NB4 (cell line): ENCODE measurements around the gene ARMC3.

Source experiments
- DNase-seq: peaks from one replicate; pipeline ENCODE4 v3.0.0; 2010; ENCODE audit warnings: low read depth
- H3K4me3 ChIP-seq: one replicate; pipeline ENCODE4 v1.5.1; 2011; ENCODE audit warnings: mild to moderate bottlenecking, low read depth, low read length, moderate library complexity
- MYC ChIP-seq: IDR thresholded peaks from 2 replicates; pipeline ENCODE4 v1.6.1; 2011; ENCODE audit warnings: low read depth, low read length
- POLR2A ChIP-seq: IDR thresholded peaks from 2 replicates; pipeline ENCODE4 v1.6.1; 2011; ENCODE audit warnings: mild to moderate bottlenecking; ENCODE audit not compliant: insufficient read length; ENCODE audit errors: extremely low read depth
- TF ChIP-seq, protein P1 (sequence below): IDR thresholded peaks from 2 replicates; pipeline ENCODE4 v1.6.1; 2011; ENCODE audit warnings: low read depth, low read length
- TF ChIP-seq, protein P2 (sequence below): IDR thresholded peaks from one replicate; pipeline ENCODE4 v1.5.1; 2012; ENCODE audit warnings: low read depth, low read length

The ARMC3 gene

DNA sequence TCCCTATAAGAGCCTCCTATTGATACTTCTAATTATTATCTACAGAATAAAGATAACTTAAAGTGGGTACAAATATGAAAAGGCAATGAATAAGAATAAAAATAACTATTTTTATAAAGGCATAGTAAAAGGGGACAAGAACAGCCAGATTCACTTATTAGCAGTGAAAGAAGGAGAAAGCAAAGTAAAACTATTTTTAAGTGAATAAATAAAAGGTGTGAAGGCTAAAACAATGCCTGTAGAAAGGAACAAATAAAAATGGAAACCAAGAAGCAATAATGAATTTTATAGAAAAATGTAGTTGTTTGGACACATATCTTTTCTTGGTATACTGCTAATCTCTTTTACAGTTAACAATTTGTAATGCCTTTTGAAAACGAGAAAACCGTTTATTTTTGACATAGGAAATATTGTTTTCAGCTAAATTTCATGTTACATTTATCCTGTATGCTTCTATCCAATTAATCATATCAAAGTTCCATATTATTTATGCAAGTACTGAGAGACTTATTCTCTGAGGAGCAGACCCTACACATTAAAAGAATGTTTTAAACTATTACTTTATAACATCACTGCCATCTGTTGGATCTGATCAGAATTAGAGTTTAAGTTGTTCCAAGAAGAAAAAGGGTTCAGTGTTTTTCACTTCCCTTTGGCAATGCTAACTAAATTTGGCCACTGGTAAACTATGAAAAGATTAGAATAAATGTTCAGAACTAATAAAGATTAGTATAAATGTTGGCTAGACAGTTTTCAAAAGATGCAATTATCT lies 59.1 kb downstream of the ARMC3 start:
- no peak for TF ChIP-seq POLR2A
- TF ChIP-seq, protein P1, sequence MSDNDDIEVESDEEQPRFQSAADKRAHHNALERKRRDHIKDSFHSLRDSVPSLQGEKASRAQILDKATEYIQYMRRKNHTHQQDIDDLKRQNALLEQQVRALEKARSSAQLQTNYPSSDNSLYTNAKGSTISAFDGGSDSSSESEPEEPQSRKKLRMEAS, result no peak
- TF ChIP-seq MYC, result no peak
- DNase-seq, result peak; percentile 47
- H3K4me3 ChIP-seq, result no peak overlapping the region

DNA sequence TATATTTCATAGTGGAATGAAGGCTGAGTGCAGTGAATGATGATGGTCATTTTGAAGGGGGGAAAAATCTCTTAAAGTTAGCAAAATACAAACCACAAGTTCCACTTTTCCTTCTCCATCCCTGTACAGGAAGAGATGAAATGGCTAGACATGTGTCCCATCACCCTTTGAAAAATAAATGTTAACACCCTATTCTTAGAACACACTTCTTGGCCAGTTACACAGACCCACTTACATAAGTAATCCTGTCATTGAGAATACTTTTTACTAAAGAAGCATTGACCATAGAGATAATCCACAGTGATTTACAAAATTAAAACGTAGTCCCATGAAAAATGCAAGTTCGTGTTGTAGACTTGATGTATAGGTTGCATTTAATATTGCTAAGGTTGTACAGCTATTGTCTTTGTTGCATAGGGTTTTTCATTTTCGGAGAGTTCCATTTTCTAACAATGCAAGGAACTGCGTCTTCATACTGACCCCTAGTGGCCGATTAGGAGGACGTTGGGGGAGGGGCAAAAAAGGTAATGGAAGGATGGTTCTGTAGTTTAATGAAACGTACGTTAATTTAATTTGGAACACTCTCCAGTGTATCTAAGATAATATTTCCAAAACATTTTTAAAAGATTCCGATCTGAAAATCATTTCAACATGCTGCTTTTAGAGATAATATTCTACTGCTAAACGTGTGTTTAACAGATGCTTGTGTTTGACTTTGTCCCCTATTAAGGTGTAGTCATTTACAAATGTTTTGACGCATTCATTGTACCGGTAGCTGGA lies 60.9 kb downstream of the ARMC3 start:
- DNase-seq, result peak; percentile 59
- no peak overlapping the region for H3K4me3 ChIP-seq
- no peak for TF ChIP-seq POLR2A
- TF ChIP-seq, protein P2, sequence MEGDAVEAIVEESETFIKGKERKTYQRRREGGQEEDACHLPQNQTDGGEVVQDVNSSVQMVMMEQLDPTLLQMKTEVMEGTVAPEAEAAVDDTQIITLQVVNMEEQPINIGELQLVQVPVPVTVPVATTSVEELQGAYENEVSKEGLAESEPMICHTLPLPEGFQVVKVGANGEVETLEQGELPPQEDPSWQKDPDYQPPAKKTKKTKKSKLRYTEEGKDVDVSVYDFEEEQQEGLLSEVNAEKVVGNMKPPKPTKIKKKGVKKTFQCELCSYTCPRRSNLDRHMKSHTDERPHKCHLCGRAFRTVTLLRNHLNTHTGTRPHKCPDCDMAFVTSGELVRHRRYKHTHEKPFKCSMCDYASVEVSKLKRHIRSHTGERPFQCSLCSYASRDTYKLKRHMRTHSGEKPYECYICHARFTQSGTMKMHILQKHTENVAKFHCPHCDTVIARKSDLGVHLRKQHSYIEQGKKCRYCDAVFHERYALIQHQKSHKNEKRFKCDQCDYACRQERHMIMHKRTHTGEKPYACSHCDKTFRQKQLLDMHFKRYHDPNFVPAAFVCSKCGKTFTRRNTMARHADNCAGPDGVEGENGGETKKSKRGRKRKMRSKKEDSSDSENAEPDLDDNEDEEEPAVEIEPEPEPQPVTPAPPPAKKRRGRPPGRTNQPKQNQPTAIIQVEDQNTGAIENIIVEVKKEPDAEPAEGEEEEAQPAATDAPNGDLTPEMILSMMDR, result peak; percentile 64
- no peak for TF ChIP-seq MYC

DNA sequence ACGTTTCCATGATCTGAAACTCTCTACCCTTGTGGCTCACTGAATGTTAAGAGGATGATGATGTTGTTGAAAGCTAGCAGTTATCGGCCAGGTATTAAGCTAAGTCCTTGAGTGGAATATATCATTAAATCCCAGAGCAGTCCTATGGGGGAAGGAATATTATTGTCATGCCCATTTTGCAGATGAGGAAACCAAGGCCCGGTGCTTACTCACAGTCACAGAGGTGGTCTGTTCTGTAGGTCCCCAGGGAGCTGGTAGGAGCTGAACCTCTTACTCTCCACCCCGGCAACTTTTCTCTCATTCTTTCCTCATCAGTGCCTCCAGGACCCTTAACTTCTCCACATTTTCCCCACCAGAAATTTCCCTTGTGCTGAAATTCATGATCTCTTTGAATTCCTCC lies 62.6 kb downstream of the ARMC3 start:
- no peak overlapping the region for H3K4me3 ChIP-seq
- DNase-seq, result no peak
- no peak for TF ChIP-seq MYC
- TF ChIP-seq, protein P2, result no peak
- no peak for TF ChIP-seq POLR2A
- TF ChIP-seq, protein P1, result no peak

DNA sequence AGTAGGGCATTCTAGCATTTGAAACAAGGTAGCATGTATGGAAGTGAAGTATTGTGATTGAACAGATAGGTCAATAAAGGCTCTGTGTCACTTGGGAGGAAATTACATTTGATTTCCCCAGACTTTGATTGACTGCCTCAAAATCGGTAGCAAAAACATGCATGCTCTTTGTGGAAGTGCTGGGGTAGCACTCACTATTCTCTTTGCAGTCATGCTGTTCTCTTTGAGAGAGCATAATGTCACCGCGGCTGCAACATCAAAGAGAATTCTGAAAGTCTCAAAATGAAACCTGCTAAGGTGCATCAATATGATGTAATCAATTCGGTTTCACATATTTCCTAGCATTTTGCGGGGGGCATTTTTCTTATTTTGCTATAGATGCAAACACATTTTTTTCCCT lies 64.2 kb downstream of the ARMC3 start:
- no peak for DNase-seq

DNA sequence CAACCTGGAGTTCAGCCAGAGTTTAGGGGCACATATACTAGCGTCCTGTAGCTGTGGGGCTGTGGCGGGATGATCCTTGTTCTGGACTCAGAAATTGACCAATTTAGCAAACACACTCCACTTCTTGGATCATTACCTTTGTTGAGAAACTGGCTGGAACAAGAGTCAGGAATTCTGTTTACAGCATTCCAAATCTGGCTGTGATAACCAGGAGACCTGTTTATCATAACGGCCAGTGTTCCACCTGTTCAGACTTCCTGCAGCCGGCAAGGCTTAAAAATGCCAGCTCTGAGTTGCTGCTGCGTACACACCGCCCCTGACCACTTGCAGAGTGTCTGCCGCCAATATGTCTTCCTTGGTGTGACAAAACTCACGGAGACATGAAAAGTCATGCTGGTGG lies 64.8 kb downstream of the ARMC3 start:
- TF ChIP-seq, protein P1, result no peak
- no peak for TF ChIP-seq POLR2A
- TF ChIP-seq, protein P2, result no peak
- no peak for TF ChIP-seq MYC
- no peak for DNase-seq
- no peak overlapping the region for H3K4me3 ChIP-seq

More for the DNA sequence above, 64.2 kb downstream of the ARMC3 start:
- no peak overlapping the region for H3K4me3 ChIP-seq
- TF ChIP-seq POLR2A (no peak), MYC (no peak)
- TF ChIP-seq, protein P2, result no peak
- TF ChIP-seq, protein P1, result no peak

DNA sequence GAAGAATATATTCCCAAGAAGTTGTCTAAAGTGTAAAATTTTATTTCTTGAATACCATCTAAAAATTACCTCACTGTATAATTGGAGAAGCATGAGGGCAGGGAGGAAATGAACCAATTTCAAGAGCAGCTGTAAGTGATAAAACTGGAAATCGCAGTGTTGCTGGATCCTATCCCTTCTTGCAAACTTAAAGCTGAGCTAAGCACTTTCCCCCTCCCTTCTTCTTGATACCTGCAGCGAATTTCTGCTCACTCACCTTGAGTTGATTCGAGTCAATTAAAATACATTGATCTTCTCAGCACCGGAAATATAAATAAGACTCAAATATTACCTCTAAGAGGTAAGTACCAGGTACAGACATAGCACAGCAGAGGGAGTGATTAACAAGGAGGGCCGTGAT lies 65.5 kb downstream of the ARMC3 start:
- no peak for TF ChIP-seq POLR2A
- no peak for TF ChIP-seq MYC
- TF ChIP-seq, protein P1, result no peak
- TF ChIP-seq, protein P2, result no peak
- H3K4me3 ChIP-seq, result no peak overlapping the region
- no peak for DNase-seq
